ENCODE results near the gene GPR139.

- TF ChIP-seq L3MBTL2 (conservative IDR thresholded peaks at IDR 0.05) (no peak), SUZ12 (IDR thresholded peaks at IDR 0.05) (no peak), ELF4 (IDR thresholded peaks at IDR 0.05) (no peak), CTBP1 (IDR thresholded peaks at IDR 0.05; ENCODE audit: borderline replicate concordance) (no peak), TARDBP (IDR thresholded peaks at IDR 0.05) (no peak), ARNT (IDR thresholded peaks at IDR 0.05) (no peak)
Observed at GRCh38 chr16:20061132-20061531, 12.6 kb downstream of the GPR139 start.
